ENCODE data around the gene CASK.

DNA sequence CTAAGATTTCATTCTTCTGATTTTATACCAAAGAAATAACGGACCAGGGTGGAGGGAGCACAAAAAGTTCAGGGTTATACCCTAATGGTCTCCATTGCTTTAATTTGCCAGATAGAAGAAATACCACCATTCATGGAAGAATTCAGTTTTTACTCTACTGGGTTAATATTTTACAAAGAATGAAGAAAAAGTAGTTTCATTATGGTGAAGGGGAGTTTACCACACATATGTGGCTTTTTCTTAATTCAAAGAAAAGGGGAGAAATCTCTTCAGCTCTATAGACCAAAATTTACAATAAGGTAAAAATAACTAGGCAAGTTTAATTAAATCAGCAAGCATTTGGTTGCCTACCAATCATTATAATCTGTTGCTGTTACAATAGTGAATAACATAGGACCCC is 37.6 kb downstream of the CASK start:
- TF ChIP-seq POLR2AphosphoS5 (IDR thresholded peaks at IDR 0.05) = no peak
- TF ChIP-seq, protein P1, sequence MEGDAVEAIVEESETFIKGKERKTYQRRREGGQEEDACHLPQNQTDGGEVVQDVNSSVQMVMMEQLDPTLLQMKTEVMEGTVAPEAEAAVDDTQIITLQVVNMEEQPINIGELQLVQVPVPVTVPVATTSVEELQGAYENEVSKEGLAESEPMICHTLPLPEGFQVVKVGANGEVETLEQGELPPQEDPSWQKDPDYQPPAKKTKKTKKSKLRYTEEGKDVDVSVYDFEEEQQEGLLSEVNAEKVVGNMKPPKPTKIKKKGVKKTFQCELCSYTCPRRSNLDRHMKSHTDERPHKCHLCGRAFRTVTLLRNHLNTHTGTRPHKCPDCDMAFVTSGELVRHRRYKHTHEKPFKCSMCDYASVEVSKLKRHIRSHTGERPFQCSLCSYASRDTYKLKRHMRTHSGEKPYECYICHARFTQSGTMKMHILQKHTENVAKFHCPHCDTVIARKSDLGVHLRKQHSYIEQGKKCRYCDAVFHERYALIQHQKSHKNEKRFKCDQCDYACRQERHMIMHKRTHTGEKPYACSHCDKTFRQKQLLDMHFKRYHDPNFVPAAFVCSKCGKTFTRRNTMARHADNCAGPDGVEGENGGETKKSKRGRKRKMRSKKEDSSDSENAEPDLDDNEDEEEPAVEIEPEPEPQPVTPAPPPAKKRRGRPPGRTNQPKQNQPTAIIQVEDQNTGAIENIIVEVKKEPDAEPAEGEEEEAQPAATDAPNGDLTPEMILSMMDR (IDR thresholded peaks at IDR 0.05; ENCODE audit: poor library complexity, severe bottlenecking) = no peak
- TF ChIP-seq SMC3 (conservative IDR thresholded peaks at IDR 0.05; ENCODE audit: poor library complexity) = no peak
- no peak for TF ChIP-seq EZH2 (IDR thresholded peaks at IDR 0.05; ENCODE audit: borderline replicate concordance, insufficient read depth, low read length, poor library complexity, severe bottlenecking)
- no peak for TF ChIP-seq EP300 (conservative IDR thresholded peaks at IDR 0.05; ENCODE audit: poor library complexity, severe bottlenecking)
- TF ChIP-seq TAF1 (IDR thresholded peaks at IDR 0.05; ENCODE audit: low read depth) = no peak
- TF ChIP-seq, protein P2, sequence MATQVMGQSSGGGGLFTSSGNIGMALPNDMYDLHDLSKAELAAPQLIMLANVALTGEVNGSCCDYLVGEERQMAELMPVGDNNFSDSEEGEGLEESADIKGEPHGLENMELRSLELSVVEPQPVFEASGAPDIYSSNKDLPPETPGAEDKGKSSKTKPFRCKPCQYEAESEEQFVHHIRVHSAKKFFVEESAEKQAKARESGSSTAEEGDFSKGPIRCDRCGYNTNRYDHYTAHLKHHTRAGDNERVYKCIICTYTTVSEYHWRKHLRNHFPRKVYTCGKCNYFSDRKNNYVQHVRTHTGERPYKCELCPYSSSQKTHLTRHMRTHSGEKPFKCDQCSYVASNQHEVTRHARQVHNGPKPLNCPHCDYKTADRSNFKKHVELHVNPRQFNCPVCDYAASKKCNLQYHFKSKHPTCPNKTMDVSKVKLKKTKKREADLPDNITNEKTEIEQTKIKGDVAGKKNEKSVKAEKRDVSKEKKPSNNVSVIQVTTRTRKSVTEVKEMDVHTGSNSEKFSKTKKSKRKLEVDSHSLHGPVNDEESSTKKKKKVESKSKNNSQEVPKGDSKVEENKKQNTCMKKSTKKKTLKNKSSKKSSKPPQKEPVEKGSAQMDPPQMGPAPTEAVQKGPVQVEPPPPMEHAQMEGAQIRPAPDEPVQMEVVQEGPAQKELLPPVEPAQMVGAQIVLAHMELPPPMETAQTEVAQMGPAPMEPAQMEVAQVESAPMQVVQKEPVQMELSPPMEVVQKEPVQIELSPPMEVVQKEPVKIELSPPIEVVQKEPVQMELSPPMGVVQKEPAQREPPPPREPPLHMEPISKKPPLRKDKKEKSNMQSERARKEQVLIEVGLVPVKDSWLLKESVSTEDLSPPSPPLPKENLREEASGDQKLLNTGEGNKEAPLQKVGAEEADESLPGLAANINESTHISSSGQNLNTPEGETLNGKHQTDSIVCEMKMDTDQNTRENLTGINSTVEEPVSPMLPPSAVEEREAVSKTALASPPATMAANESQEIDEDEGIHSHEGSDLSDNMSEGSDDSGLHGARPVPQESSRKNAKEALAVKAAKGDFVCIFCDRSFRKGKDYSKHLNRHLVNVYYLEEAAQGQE (IDR thresholded peaks at IDR 0.05; ENCODE audit: borderline replicate concordance) = no peak
